ENCODE measurements around the gene SCUBE1. TPM values are rescaled to one million over a fixed set of nuclear protein-coding genes. Genes with fewer than 3 reads are reported as not detected.

SCUBE1 gene
- total and polyA plus RNA-seq, 2 of the 4 experiments (the other 2 are of a cell fraction) = not detected

DNA sequence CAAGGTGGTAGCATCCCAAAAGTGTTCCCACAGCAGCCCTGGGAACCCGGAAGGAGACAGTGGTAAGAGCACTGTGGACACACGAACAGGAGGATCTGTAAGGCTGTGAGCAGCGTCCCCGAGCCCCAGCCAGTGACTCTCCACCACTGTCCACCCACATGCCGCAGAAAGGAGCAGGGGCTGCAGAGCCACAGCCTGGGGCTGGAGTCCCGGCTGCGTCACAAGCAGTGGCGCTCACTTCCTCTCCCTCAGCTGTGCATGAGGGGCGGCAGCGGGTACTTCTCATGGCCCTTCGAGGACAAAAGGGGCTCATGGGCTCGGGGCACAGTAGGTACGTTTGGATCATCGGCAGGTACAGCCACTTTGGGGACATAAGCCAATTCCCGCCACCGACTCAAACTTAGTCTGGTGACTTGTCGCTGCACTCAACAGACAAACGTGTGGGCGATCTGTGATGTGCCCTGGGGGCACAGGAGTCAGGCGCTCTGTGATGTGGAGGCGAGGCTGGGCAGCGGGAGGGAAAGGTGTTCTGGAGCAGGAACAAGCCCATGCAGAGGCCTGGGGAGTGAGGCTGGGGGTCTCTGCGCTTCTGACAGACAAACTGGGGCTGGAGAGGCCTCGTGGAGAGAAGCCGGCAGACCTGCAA lies 68.5 kb downstream of the SCUBE1 start:
- no peak overlapping the region for H3K4me2 ChIP-seq (ENCODE audit: low read depth, low read length)
- POLR2A ChIA-PET (ENCODE audit: unreplicated experiment) = interaction anchor here (1.0 kb wide), 1 partner anchor 71 kb away, joined by 3 read pairs; no protein-coding TSS in a partner anchor

More for the DNA sequence above, 68.5 kb downstream of the SCUBE1 start:
- Histone ChIP-seq H3K23ac (ENCODE audit: low read depth, low read length) (no peak overlapping the region), H3K14ac (replicated peaks; ENCODE audit: low read depth, low read length) (no peak overlapping the region), H3K4me3 (ENCODE audit: insufficient read depth, low read depth, low read length) (no peak overlapping the region), H3K36me3 (ENCODE audit: control insufficient read depth, insufficient read depth, low read length) (no peaks in the 10 kb centered on the region), H3K27me3 (ENCODE audit: control insufficient read depth, insufficient read depth, low read length) (peaks cover 17% of the 10 kb centered on the region), H3K18ac (ENCODE audit: low read depth, low read length) (no peak overlapping the region), H2AK5ac (ENCODE audit: low read depth, low read length) (no peak overlapping the region), H2BK5ac (ENCODE audit: low read depth, low read length, poor library complexity, severe bottlenecking) (no peak overlapping the region), H3K4ac (ENCODE audit: low read depth, low read length) (no peak overlapping the region), H3K56ac (ENCODE audit: extremely low read depth, insufficient read depth, low read length) (no peak overlapping the region), H3K9me3 (ENCODE audit: control insufficient read depth, insufficient read depth, low read length) (no peaks in the 10 kb centered on the region), H4K8ac (ENCODE audit: low read depth in 2 of 2, low read length in 2 of 2) (no peak overlapping the region), H2BK15ac (ENCODE audit: low read depth, low read length) (no peak overlapping the region), H2BK20ac (ENCODE audit: low read depth, low read length) (no peak overlapping the region), H4K20me1 (ENCODE audit: insufficient read depth, low read length) (no peaks in the 10 kb centered on the region), H4K91ac (ENCODE audit: insufficient read depth, low read depth, low read length) (no peak overlapping the region), H2AFZ (replicated peaks; ENCODE audit: low read length, poor library complexity) (no peak overlapping the region), H4K5ac (ENCODE audit: low read depth, low read length) (no peak overlapping the region), H2AK9ac (replicated peaks; ENCODE audit: low read depth, low read length, poor library complexity) (no peak overlapping the region), H3K9ac (ENCODE audit: low read depth, low read length) (no peak overlapping the region), H2BK120ac (ENCODE audit: low read depth, low read length) (no peak overlapping the region), H3K27ac (ENCODE audit: insufficient read depth, low read length) (no peak overlapping the region), H3K4me1 (ENCODE audit: control insufficient read depth, insufficient read depth, low read length) (peaks cover 2% of the 10 kb centered on the region; the same call in 1 of the 2 replicates), H3K9me1 (ENCODE audit: insufficient read depth, low read length) (no peaks in the 10 kb centered on the region), H3K79me1 (ENCODE audit: low read depth in 1 of 2, low read length in 2 of 2) (no peaks in the 10 kb centered on the region)
- 81% methylated on average over 12 of the region's 25 CpGs; no CpG with 5 or more reads in 1 of the 2 experiments for WGBS, 2 experiments (ENCODE audit: extremely low coverage in 2 of 2, insufficient read length in 1 of 2)
- no peak for ATAC-seq (ENCODE audit: low read depth)
- CTCF ChIA-PET = interaction anchor here (0.6 to 2.5 kb wide), 5 partner anchors 71 to 331 kb away, joined by 3 to 26 read pairs (median 4); no protein-coding TSS in a partner anchor
- no peak for TF ChIP-seq MAFK (IDR thresholded peaks at IDR 0.05; ENCODE audit: low read depth, low read length)
- TF ChIP-seq BHLHE40 (IDR thresholded peaks at IDR 0.05; ENCODE audit: low read depth, low read length) = no peak
- TF ChIP-seq, protein P1, sequence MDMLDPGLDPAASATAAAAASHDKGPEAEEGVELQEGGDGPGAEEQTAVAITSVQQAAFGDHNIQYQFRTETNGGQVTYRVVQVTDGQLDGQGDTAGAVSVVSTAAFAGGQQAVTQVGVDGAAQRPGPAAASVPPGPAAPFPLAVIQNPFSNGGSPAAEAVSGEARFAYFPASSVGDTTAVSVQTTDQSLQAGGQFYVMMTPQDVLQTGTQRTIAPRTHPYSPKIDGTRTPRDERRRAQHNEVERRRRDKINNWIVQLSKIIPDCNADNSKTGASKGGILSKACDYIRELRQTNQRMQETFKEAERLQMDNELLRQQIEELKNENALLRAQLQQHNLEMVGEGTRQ (IDR thresholded peaks at IDR 0.05; ENCODE audit: low read depth, low read length) = no peak
- no peak for TF ChIP-seq RFX5 (IDR thresholded peaks at IDR 0.05; ENCODE audit: low read depth, low read length)
- no peak for TF ChIP-seq SMC3 (IDR thresholded peaks at IDR 0.05; ENCODE audit: low read depth, low read length)
- no peak for TF ChIP-seq RAD21 (IDR thresholded peaks at IDR 0.05; ENCODE audit: low read length)
- TF ChIP-seq FOS (IDR thresholded peaks at IDR 0.05; ENCODE audit: low read depth, low read length) = no peak
- no peak for TF ChIP-seq POLR2A (IDR thresholded peaks at IDR 0.05; ENCODE audit: low read depth, low read length)
- TF ChIP-seq NFE2L2 (IDR thresholded peaks at IDR 0.05; ENCODE audit: low read depth, low read length) = no peak
- TF ChIP-seq, protein P2, sequence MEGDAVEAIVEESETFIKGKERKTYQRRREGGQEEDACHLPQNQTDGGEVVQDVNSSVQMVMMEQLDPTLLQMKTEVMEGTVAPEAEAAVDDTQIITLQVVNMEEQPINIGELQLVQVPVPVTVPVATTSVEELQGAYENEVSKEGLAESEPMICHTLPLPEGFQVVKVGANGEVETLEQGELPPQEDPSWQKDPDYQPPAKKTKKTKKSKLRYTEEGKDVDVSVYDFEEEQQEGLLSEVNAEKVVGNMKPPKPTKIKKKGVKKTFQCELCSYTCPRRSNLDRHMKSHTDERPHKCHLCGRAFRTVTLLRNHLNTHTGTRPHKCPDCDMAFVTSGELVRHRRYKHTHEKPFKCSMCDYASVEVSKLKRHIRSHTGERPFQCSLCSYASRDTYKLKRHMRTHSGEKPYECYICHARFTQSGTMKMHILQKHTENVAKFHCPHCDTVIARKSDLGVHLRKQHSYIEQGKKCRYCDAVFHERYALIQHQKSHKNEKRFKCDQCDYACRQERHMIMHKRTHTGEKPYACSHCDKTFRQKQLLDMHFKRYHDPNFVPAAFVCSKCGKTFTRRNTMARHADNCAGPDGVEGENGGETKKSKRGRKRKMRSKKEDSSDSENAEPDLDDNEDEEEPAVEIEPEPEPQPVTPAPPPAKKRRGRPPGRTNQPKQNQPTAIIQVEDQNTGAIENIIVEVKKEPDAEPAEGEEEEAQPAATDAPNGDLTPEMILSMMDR (conservative IDR thresholded peaks at IDR 0.05; ENCODE audit: low read depth, low read length) = no peak
- in situ Hi-C loops (cut with MboI; ENCODE audit: low sequenced_read_pairs) = loop anchor here (10.0 kb wide), 2 partner anchors 70 to 100 kb away; partner anchors contain the start of gene SCUBE1
- no peak for DNase-seq
- intact Hi-C loops (cut with micrococcal nuclease) = loop anchor here (1.0 to 10.0 kb wide), 3 partner anchors 72 to 630 kb away; no protein-coding TSS in a partner anchor
- BruUV-seq (replicated peaks) = no TSS peak
- dilution Hi-C loops (cut with HindIII; ENCODE audit: low sequenced_read_pairs, unreplicated experiment) = no loop called here

All from IMR-90 (cell line).